22Rv1 (cell line): ENCODE results near the gene NRN1.
A peak's percentile ranks its signal among the peaks of the same experiment; 100 is the strongest.
"Not testable (repeated sequence)": the region's sequence is repeated elsewhere in the genome, so short reads cannot be mapped to it uniquely, and the experiment has no call there.

Experiments
- H3K27ac ChIP-seq: fragments of 450-650 bp; 2 replicates; pipeline ENCODE4 v1.5.1; 2017
- CTCF ChIP-seq: fragments of 450-650 bp; IDR thresholded peaks from 2 replicates; pipeline ENCODE4 v1.5.1; 2017; ENCODE audit warnings: mild to moderate bottlenecking
- ZFX ChIP-seq: fragments of 450-650 bp; IDR thresholded peaks from 2 replicates; pipeline ENCODE4 v1.6.1; 2017; ENCODE audit warnings: antibody characterized with exemption, borderline replicate concordance

The NRN1 gene

GRCh38 chr6:6025736-6026135 is 19.0 kb upstream of the NRN1 start:
- TF ChIP-seq ZFX (no peak), CTCF (no peak)
- H3K27ac ChIP-seq: no peak overlapping the region

- TF ChIP-seq ZFX (no peak), CTCF (no peak)
- no peak overlapping the region for H3K27ac ChIP-seq
Measured at GRCh38 chr6:6024220-6024619, 17.5 kb upstream of the NRN1 start.

- not testable (repeated sequence) for H3K27ac ChIP-seq
Measured at GRCh38 chr6:6022841-6023240, 16.1 kb upstream of the NRN1 start.

GRCh38 chr6:6008648-6009421 is 2.1 kb upstream of the NRN1 start:
- peak overlapping the region; percentile 92 for H3K27ac ChIP-seq
- TF ChIP-seq CTCF: no peak
- no peak for TF ChIP-seq ZFX

- peak overlapping the region; percentile 92 for H3K27ac ChIP-seq
- TF ChIP-seq ZFX (no peak), CTCF (no peak)
Measured at GRCh38 chr6:6008089-6008647, 1.4 kb upstream of the NRN1 start.

- peak; percentile 57 for TF ChIP-seq CTCF
- TF ChIP-seq ZFX: no peak
- peak overlapping the region; percentile 92 for H3K27ac ChIP-seq
Measured at GRCh38 chr6:6007366-6008088, 802 bp upstream of the NRN1 start.

- H3K27ac ChIP-seq: peak overlapping the region; percentile 92
- no peak for TF ChIP-seq CTCF
- no peak for TF ChIP-seq ZFX
Measured at GRCh38 chr6:6006006-6006427, 708 bp downstream of the NRN1 start.
